B cell (primary cell): ENCODE data around the gene KCNJ5. TPM values are rescaled to one million over a fixed set of nuclear protein-coding genes. Genes with fewer than 3 reads are reported as not detected.

Source experiments
- ATAC-seq: fragments of 200-7000 bp; cut with Tn5 transposase; one replicate; pipeline ENCODE4 v1.10.0; 2021; ENCODE audit warnings: low read depth, mild to moderate bottlenecking, moderate number of reproducible peaks, moderate library complexity
- CTCF ChIA-PET: fragments of 350-600 bp; sonication (Branson Sonifier 250); formaldehyde crosslinking; loops from one replicate; lab custom pipeline; 2021; ENCODE audit warnings: antibody characterized with exemption, inconsistent platforms; lab: Charles Lee
- POLR2A ChIA-PET: fragments of 350-600 bp; sonication (Branson Sonifier 250); formaldehyde crosslinking; loops from one replicate; lab custom pipeline; 2021; ENCODE audit warnings: antibody characterized with exemption; lab: Charles Lee
- DNase-seq: peaks from one replicate; pipeline ENCODE4 v3.0.0; 2013
- H2AFZ ChIP-seq: 2 replicates; pipeline ENCODE4 v1.6.1; 2012; ENCODE audit warnings: mild to moderate bottlenecking, low read depth, low read length; ENCODE audit not compliant: insufficient read depth, poor library complexity, severe bottlenecking
- H3K27ac ChIP-seq, 2 donors: 1 replicate in 1 of 2; 2 replicates in 1 of 2; pipeline ENCODE4 v1.5.1; 2012 to 2013; ENCODE audit warnings: low read length in 2 of 2, mild to moderate bottlenecking in 2 of 2, moderate library complexity in 1 of 2
- H3K27me3 ChIP-seq, 4 experiments: fragments of 200-600 bp in 1 of 4; sonication (generic) in 1 of 4; replicated peaks in 1 of 4; 1 replicate in 2 of 4; 2 replicates in 2 of 4; pipeline versions ENCODE4 v1.6.1 to v1.7.0; 2013 to 2016; ENCODE audit warnings: low read length in 3 of 4, mild to moderate bottlenecking in 2 of 4, mixed read lengths in 1 of 4, moderate library complexity in 1 of 4; ENCODE audit not compliant: insufficient read depth in 4 of 4, control insufficient read depth in 3 of 4; ENCODE audit errors: control extremely low read depth in 1 of 4
- H3K36me3 ChIP-seq, 2 experiments: replicated peaks in 1 of 2; 1 replicate in 1 of 2; 2 replicates in 1 of 2; pipeline versions ENCODE4 v1.6.1 to v1.7.1; 2013; ENCODE audit warnings: low read length in 1 of 2; ENCODE audit not compliant: insufficient read depth in 2 of 2, control insufficient read depth in 1 of 2; ENCODE audit errors: control extremely low read depth in 1 of 2, extremely low read depth in 1 of 2
- H3K4me1 ChIP-seq, 2 donors: fragments of 200-600 bp in 1 of 2; sonication (generic) in 1 of 2; 1 replicate in 1 of 2; 2 replicates in 1 of 2; pipeline versions ENCODE4 v1.5.1 to v1.6.1; 2013 to 2017; ENCODE audit warnings: low read length in 2 of 2; ENCODE audit not compliant: control insufficient read depth in 2 of 2, insufficient read depth in 2 of 2
- H3K4me2 ChIP-seq: replicated peaks from 2 replicates; pipeline ENCODE3; 2012; ENCODE audit warnings: mild to moderate bottlenecking, low read depth, low read length; ENCODE audit not compliant: poor library complexity, severe bottlenecking
- H3K4me3 ChIP-seq, 5 experiments: fragments of 200-600 bp in 1 of 5; sonication (generic) in 1 of 5; 1 replicate in 3 of 5; 2 replicates in 2 of 5; pipeline versions ENCODE4 v1.5.1 to v1.7.0; 2011 to 2016; ENCODE audit warnings: low read length in 4 of 5, mild to moderate bottlenecking in 4 of 5, low read depth in 2 of 5, control low read depth in 1 of 5, moderate library complexity in 1 of 5; ENCODE audit not compliant: insufficient read depth in 1 of 5; ENCODE audit errors: control extremely low read depth in 1 of 5, extremely low read depth in 1 of 5
- H3K79me2 ChIP-seq: fragments of 200-600 bp; sonication (generic); one replicate; pipeline ENCODE4 v1.6.0; 2016; ENCODE audit warnings: low read length; ENCODE audit not compliant: control insufficient read depth, insufficient read depth
- H3K9ac ChIP-seq: fragments of 200-600 bp; sonication (generic); 2 replicates; pipeline ENCODE4 v1.6.1; 2017; ENCODE audit warnings: mild to moderate bottlenecking, low read length, moderate library complexity
- H3K9me3 ChIP-seq, 3 donors: one replicate each; pipeline versions ENCODE4 v1.6.1 to v1.7.1; 2013; ENCODE audit warnings: low read length in 2 of 3; ENCODE audit not compliant: control insufficient read depth in 2 of 3, insufficient read depth in 1 of 3; ENCODE audit errors: control extremely low read depth in 1 of 3
- H4K20me1 ChIP-seq: 2 replicates; pipeline ENCODE4 v1.6.0; 2012; ENCODE audit warnings: mild to moderate bottlenecking, low read length; ENCODE audit not compliant: insufficient read depth, control insufficient read depth, poor library complexity, severe bottlenecking
- H3K27ac Mint-ChIP-seq: one replicate; pipeline ENCODE4 v1.8.0; 2021; ENCODE audit warnings: mixed read lengths
- H3K27me3 Mint-ChIP-seq: one replicate; pipeline ENCODE4 v1.8.0; 2021; ENCODE audit warnings: mixed read lengths
- H3K4me1 Mint-ChIP-seq: one replicate; pipeline ENCODE4 v1.8.0; 2021; ENCODE audit warnings: mixed read lengths
- H3K4me3 Mint-ChIP-seq: one replicate; pipeline ENCODE4 v1.8.0; 2021; ENCODE audit warnings: mixed read lengths
- H3K9me3 Mint-ChIP-seq: one replicate; pipeline ENCODE4 v1.8.0; 2022; ENCODE audit warnings: mixed read lengths; ENCODE audit not compliant: insufficient read depth
- CTCF ChIP-seq: fragments of 200-600 bp; IDR thresholded peaks from one replicate; pipeline ENCODE4 v1.8.0; 2022; ENCODE audit warnings: antibody characterized with exemption, mild to moderate bottlenecking
- EZH2 ChIP-seq: IDR thresholded peaks from 2 replicates; pipeline ENCODE4 v1.6.1; 2012; ENCODE audit warnings: borderline replicate concordance, low read depth, mild to moderate bottlenecking, moderate library complexity, low read length; ENCODE audit not compliant: insufficient read depth, poor library complexity, severe bottlenecking
- WGBS: methylation state at CpG from one replicate; pipeline ENCODE4 v1.1.5; 2013; ENCODE audit warnings: missing lambda C conversion rate; ENCODE audit not compliant: insufficient coverage; 5-methylcytosine and 5-hydroxymethylcytosine counted together
- intact Hi-C: fragments of 100-400 bp; cut with micrococcal nuclease; formaldehyde crosslinking; loops from one replicate; pipeline ENCODE4 v1.10.0; 2022
- polyA plus RNA-seq: library from polyadenylated mRNA; depleted of rRNA; stranded (reverse); fragments of >200 nt; gene quantifications from 2 replicates; pipeline ENCODE4 v1.2.3, GENCODE V29; 2012
- total RNA-seq, 2 donors: library from RNA; stranded (reverse); fragments of 120-200 nt in 1 of 2; gene quantifications; 1 replicate in 1 of 2; 2 replicates in 1 of 2; pipeline versions ENCODE4 v1.2.3 to v1.2.4, GENCODE V29; 2013 to 2022

The KCNJ5 gene
- total and polyA plus RNA-seq, 2 donors (not counting 1 experiment from before 2014, with no cell fraction given): 0.01 TPM; not detected in 1

- 93% methylated on average over 13 of the region's 16 CpGs for WGBS
- H3K4me1 Mint-ChIP-seq: no peaks in the 10 kb centered on the region
- intact Hi-C loops: no loop called here
Observed at GRCh38 chr11:128943428-128943976, 52.3 kb downstream of the KCNJ5 start.

More at GRCh38 chr11:128943428-128943976, 52.3 kb downstream of the KCNJ5 start:
- Histone ChIP-seq H3K27ac (no peak overlapping the region), H3K9me3 (peaks cover 0 to 7% (median 0%) of the 10 kb centered on the region in 3 donors), H2AFZ (no peak overlapping the region), H3K4me2 (no peak overlapping the region), H3K27me3 (peaks cover 0 to 27% (median 5%) of the 10 kb centered on the region in 4 experiments), H3K36me3 (no peaks in the 10 kb centered on the region), H3K4me3 (no peak overlapping the region), H4K20me1 (no peaks in the 10 kb centered on the region), H3K9ac (no peak overlapping the region), H3K79me2 (no peaks in the 10 kb centered on the region), H3K4me1 (no peaks in the 10 kb centered on the region)
- ChIA-PET CTCF (interaction anchor here (1.1 to 4.7 kb wide), 2 partner anchors 13 to 57 kb away, joined by 3 to 24 read pairs; no protein-coding TSS in a partner anchor), POLR2A (no interaction called here)
- no peak overlapping the region for H3K4me3 Mint-ChIP-seq
- H3K9me3 Mint-ChIP-seq: no peaks in the 10 kb centered on the region
- H3K27ac Mint-ChIP-seq: no peak overlapping the region
- peaks cover 40% of the 10 kb centered on the region for H3K27me3 Mint-ChIP-seq
- no peak for ATAC-seq
- TF ChIP-seq EZH2 (no peak), CTCF (no peak)
- DNase-seq: no peak
